ENCODE measurements around the gene B9D1. TPM values are rescaled to one million over a fixed set of nuclear protein-coding genes. Genes with fewer than 3 reads are reported as not detected.

The B9D1 gene
- total RNA-seq, 1 experiment from 2014 or later: 11.5 TPM

- H3K9me3 Mint-ChIP-seq (ENCODE audit: unreplicated experiment): no peaks in the 10 kb centered on the region
- no peaks in the 10 kb centered on the region for H3K27me3 Mint-ChIP-seq (ENCODE audit: insufficient read depth, unreplicated experiment)
- no TSS peak for BruUV-seq (replicated peaks)
- no peaks in the 10 kb centered on the region for H3K4me1 Mint-ChIP-seq (ENCODE audit: low read depth, unreplicated experiment)
- intact Hi-C loops (cut with micrococcal nuclease; ENCODE audit: unreplicated experiment): no loop called here
- H3K27ac Mint-ChIP-seq (ENCODE audit: unreplicated experiment): peak overlapping the region; percentile 39
- DNase-seq: peak in 1 of 2 experiments; percentile 30
- CTCF ChIA-PET: interaction anchor here (2.4 kb wide), 1 partner anchor 17 kb away, joined by 69 read pairs; the partner anchor contains the start of gene MAPK7
- Histone ChIP-seq H3K4me1 (peaks cover 6% of the 10 kb centered on the region), H3K27me3 (replicated peaks; ENCODE audit: control insufficient read depth, insufficient read depth, low read length) (no peaks in the 10 kb centered on the region; the same call in 1 of the 2 replicates), H3K36me3 (ENCODE audit: control insufficient read depth, insufficient read depth, low read length) (no peaks in the 10 kb centered on the region), H3K4me3 (ENCODE audit: low read depth, low read length) (no peak overlapping the region), H3K9me3 (no peaks in the 10 kb centered on the region)
- POLR2A ChIA-PET: interaction anchor here (3.1 kb wide), 1 partner anchor 16 kb away, joined by 30 read pairs; the partner anchor contains the start of gene MAPK7
- peak overlapping the region; percentile 80 for H3K4me3 Mint-ChIP-seq (ENCODE audit: unreplicated experiment)
- H3K36me3 Mint-ChIP-seq (ENCODE audit: insufficient read depth, unreplicated experiment): no peaks in the 10 kb centered on the region
- TF ChIP-seq, protein P1, sequence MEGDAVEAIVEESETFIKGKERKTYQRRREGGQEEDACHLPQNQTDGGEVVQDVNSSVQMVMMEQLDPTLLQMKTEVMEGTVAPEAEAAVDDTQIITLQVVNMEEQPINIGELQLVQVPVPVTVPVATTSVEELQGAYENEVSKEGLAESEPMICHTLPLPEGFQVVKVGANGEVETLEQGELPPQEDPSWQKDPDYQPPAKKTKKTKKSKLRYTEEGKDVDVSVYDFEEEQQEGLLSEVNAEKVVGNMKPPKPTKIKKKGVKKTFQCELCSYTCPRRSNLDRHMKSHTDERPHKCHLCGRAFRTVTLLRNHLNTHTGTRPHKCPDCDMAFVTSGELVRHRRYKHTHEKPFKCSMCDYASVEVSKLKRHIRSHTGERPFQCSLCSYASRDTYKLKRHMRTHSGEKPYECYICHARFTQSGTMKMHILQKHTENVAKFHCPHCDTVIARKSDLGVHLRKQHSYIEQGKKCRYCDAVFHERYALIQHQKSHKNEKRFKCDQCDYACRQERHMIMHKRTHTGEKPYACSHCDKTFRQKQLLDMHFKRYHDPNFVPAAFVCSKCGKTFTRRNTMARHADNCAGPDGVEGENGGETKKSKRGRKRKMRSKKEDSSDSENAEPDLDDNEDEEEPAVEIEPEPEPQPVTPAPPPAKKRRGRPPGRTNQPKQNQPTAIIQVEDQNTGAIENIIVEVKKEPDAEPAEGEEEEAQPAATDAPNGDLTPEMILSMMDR (IDR thresholded peaks at IDR 0.05; ENCODE audit: insufficient read depth in 1 of 2, low read depth in 1 of 2, low read length in 1 of 2, severe bottlenecking in 1 of 2, unreplicated experiment in 1 of 2): no peak
These were observed 1.2 kb downstream of the B9D1 start for GRCh38 chr17:19361326-19361725.

GRCh38 chr17:19360772-19361171, 1.8 kb downstream of the B9D1 start:
- Histone ChIP-seq H3K9me3 (no peaks in the 10 kb centered on the region), H3K36me3 (ENCODE audit: control insufficient read depth, insufficient read depth, low read length) (no peaks in the 10 kb centered on the region), H3K4me1 (peaks cover 6% of the 10 kb centered on the region), H3K27me3 (replicated peaks; ENCODE audit: control insufficient read depth, insufficient read depth, low read length) (no peaks in the 10 kb centered on the region; the same call in 1 of the 2 replicates), H3K4me3 (ENCODE audit: low read depth, low read length) (no peak overlapping the region)
- TF ChIP-seq, protein P1 (IDR thresholded peaks at IDR 0.05; ENCODE audit: insufficient read depth in 1 of 2, low read depth in 1 of 2, low read length in 1 of 2, severe bottlenecking in 1 of 2, unreplicated experiment in 1 of 2): no peak
- H3K9me3 Mint-ChIP-seq (ENCODE audit: unreplicated experiment): no peaks in the 10 kb centered on the region
- H3K4me3 Mint-ChIP-seq (ENCODE audit: unreplicated experiment): no peak overlapping the region
- DNase-seq: peak in 1 of 2 experiments; percentile 27
- no peaks in the 10 kb centered on the region for H3K27me3 Mint-ChIP-seq (ENCODE audit: insufficient read depth, unreplicated experiment)
- no peaks in the 10 kb centered on the region for H3K36me3 Mint-ChIP-seq (ENCODE audit: insufficient read depth, unreplicated experiment)
- no peaks in the 10 kb centered on the region for H3K4me1 Mint-ChIP-seq (ENCODE audit: low read depth, unreplicated experiment)
- ChIA-PET POLR2A (interaction anchor here (3.1 kb wide), 1 partner anchor 17 kb away, joined by 30 read pairs; the partner anchor contains the start of gene MAPK7), CTCF (no interaction called here)
- BruUV-seq (replicated peaks): no TSS peak
- intact Hi-C loops (cut with micrococcal nuclease; ENCODE audit: unreplicated experiment): no loop called here
- H3K27ac Mint-ChIP-seq (ENCODE audit: unreplicated experiment): peak overlapping the region; percentile 39

- intact Hi-C loops (cut with micrococcal nuclease; ENCODE audit: unreplicated experiment): no loop called here
- Mint-ChIP-seq H3K27ac (ENCODE audit: unreplicated experiment) (no peak overlapping the region), H3K4me3 (ENCODE audit: unreplicated experiment) (no peak overlapping the region), H3K27me3 (ENCODE audit: insufficient read depth, unreplicated experiment) (no peaks in the 10 kb centered on the region), H3K4me1 (ENCODE audit: low read depth, unreplicated experiment) (no peaks in the 10 kb centered on the region), H3K36me3 (ENCODE audit: insufficient read depth, unreplicated experiment) (no peaks in the 10 kb centered on the region), H3K9me3 (ENCODE audit: unreplicated experiment) (no peaks in the 10 kb centered on the region)
- peaks cover 6% of the 10 kb centered on the region for H3K4me1 ChIP-seq
- no peaks in the 10 kb centered on the region for H3K36me3 ChIP-seq (ENCODE audit: control insufficient read depth, insufficient read depth, low read length)
- ChIA-PET CTCF (no interaction called here), POLR2A (no interaction called here)
- TF ChIP-seq, protein P1 (IDR thresholded peaks at IDR 0.05; ENCODE audit: insufficient read depth in 1 of 2, low read depth in 1 of 2, low read length in 1 of 2, severe bottlenecking in 1 of 2, unreplicated experiment in 1 of 2): no peak
- BruUV-seq (replicated peaks): no TSS peak
- no peaks in the 10 kb centered on the region for H3K9me3 ChIP-seq
- no peaks in the 10 kb centered on the region; the same call in 1 of the 2 replicates for H3K27me3 ChIP-seq (replicated peaks; ENCODE audit: control insufficient read depth, insufficient read depth, low read length)
- DNase-seq: peak in 1 of 2 experiments; percentile 22
- no peak overlapping the region for H3K4me3 ChIP-seq (ENCODE audit: low read depth, low read length)
These were observed 2.7 kb downstream of the B9D1 start for GRCh38 chr17:19359856-19360255.

All from Caco-2 (cell line).